Naive thymus-derived CD8-positive, alpha-beta T cell (primary cell): ENCODE results near the gene ZNF70. TPM values are rescaled to one million over a fixed set of nuclear protein-coding genes. Genes with fewer than 3 reads are reported as not detected.
"Not testable (repeated sequence)": the region's sequence is repeated elsewhere in the genome, so short reads cannot be mapped to it uniquely, and the experiment has no call there.

Experiments used
- ATAC-seq, 2 donors: fragments of 150-1000 bp; cut with Tn5 transposase in 1 of 2; sonication (Bioruptor Pico), chemical (Tn5 transposase) in 1 of 2; 1 replicate in 1 of 2; 2 replicates in 1 of 2; pipeline ENCODE4 v1.10.0; 2021; ENCODE audit warnings: mild to moderate bottlenecking in 2 of 2, moderate library complexity in 2 of 2
- POLR2A ChIA-PET: fragments of 350-600 bp; sonication (Branson Sonifier 250); formaldehyde crosslinking; loops from one replicate; lab custom pipeline; 2021; ENCODE audit warnings: antibody characterized with exemption; lab: Charles Lee
- DNase-seq, 10 donors: peaks; one replicate each; pipeline versions ENCODE4 v3.0.0 to v3.0.0-alpha.2; 2020 to 2022
- H3K27ac Mint-ChIP-seq, 10 donors: one replicate each; pipeline ENCODE4 v1.8.0; 2020 to 2022; ENCODE audit warnings: mild to moderate bottlenecking in 10 of 10, mixed read lengths in 10 of 10, moderate library complexity in 4 of 10, inconsistent platforms in 1 of 10
- H3K27me3 Mint-ChIP-seq, 5 donors: one replicate each; pipeline ENCODE4 v1.8.0; 2021 to 2022; ENCODE audit warnings: mixed read lengths in 5 of 5
- H3K36me3 Mint-ChIP-seq, 3 donors: one replicate each; pipeline ENCODE4 v1.8.0; 2020 to 2022; ENCODE audit warnings: mixed read lengths in 3 of 3, mild to moderate bottlenecking in 2 of 3, inconsistent platforms in 1 of 3
- H3K4me1 Mint-ChIP-seq, 4 donors: one replicate each; pipeline ENCODE4 v1.8.0; 2021 to 2022; ENCODE audit warnings: mixed read lengths in 4 of 4
- H3K4me3 Mint-ChIP-seq, 10 donors: one replicate each; pipeline ENCODE4 v1.8.0; 2020 to 2022; ENCODE audit warnings: mild to moderate bottlenecking in 10 of 10, mixed read lengths in 10 of 10, moderate library complexity in 6 of 10, inconsistent platforms in 1 of 10
- H3K9me3 Mint-ChIP-seq, 9 donors: one replicate each; pipeline ENCODE4 v1.8.0; 2020 to 2022; ENCODE audit warnings: mixed read lengths in 9 of 9, mild to moderate bottlenecking in 3 of 9, inconsistent platforms in 1 of 9, moderate library complexity in 1 of 9
- polyA plus RNA-seq, 3 donors: library from polyadenylated mRNA; unstranded; fragments of 300-500 nt; fragmentation: Illumina TruSeq; gene quantifications; one replicate each; pipeline ENCODE4 v1.2.3, GENCODE V29; 2021
- total RNA-seq, 8 experiments: library from RNA in 2 of 8; stranded (reverse) in 2 of 8; gene quantifications; one replicate each; pipeline ENCODE4 v1.2.3 and lab custom pipeline; 2021 to 2026

The ZNF70 gene
- total and polyA plus RNA-seq, 5 experiments from 2014 or later: 0.20 to 7.0 (median 0.57) TPM

- Mint-ChIP-seq H3K9me3 (peaks cover 0 to 15% (median 0%) of the 10 kb centered on the region in 9 donors), H3K4me3 (no peak overlapping the region), H3K36me3 (peaks cover 14 to 34% (median 23%) of the 10 kb centered on the region in 3 donors), H3K27me3 (no peaks in the 10 kb centered on the region), H3K4me1 (peaks cover 0 to 6% (median 1%) of the 10 kb centered on the region in 4 donors), H3K27ac (peak overlapping the region in 1 of 10 donors; percentile 15)
- POLR2A ChIA-PET: no interaction called here
- DNase-seq (no peak), ATAC-seq (no peak)
These were observed 8.2 kb downstream of the ZNF70 start for GRCh38 chr22:23742505-23743264.

- Mint-ChIP-seq H3K36me3 (no peaks in the 10 kb centered on the region), H3K9me3 (no peaks in the 10 kb centered on the region), H3K4me3 (no peak overlapping the region), H3K27me3 (no peaks in the 10 kb centered on the region), H3K27ac (no peak overlapping the region), H3K4me1 (no peaks in the 10 kb centered on the region)
- no peak for DNase-seq
- no peak for ATAC-seq
- POLR2A ChIA-PET: no interaction called here
These were observed 13.2 kb downstream of the ZNF70 start for GRCh38 chr22:23737696-23738095.

- H3K27me3 Mint-ChIP-seq, POLR2A ChIA-PET, ATAC-seq, H3K36me3 Mint-ChIP-seq, H3K4me3 Mint-ChIP-seq, DNase-seq, H3K4me1 Mint-ChIP-seq, H3K9me3 Mint-ChIP-seq: not testable (repeated sequence)
- H3K27ac Mint-ChIP-seq: peak overlapping the region in 1 of 10 donors; percentile 41
These were observed 22.8 kb downstream of the ZNF70 start for GRCh38 chr22:23728108-23728507.

GRCh38 chr22:23722724-23723123 lies 28.2 kb downstream of the ZNF70 start:
- H3K4me3 Mint-ChIP-seq: no peak overlapping the region
- H3K27ac Mint-ChIP-seq: no peak overlapping the region
- peaks cover 0 to 4% (median 1%) of the 10 kb centered on the region in 5 donors for H3K27me3 Mint-ChIP-seq
- DNase-seq (no peak), ATAC-seq (no peak)
- peaks cover 0 to 3% (median 1%) of the 10 kb centered on the region in 4 donors for H3K4me1 Mint-ChIP-seq
- no peaks in the 10 kb centered on the region for H3K36me3 Mint-ChIP-seq
- H3K9me3 Mint-ChIP-seq: no peaks in the 10 kb centered on the region
- POLR2A ChIA-PET: no interaction called here

- POLR2A ChIA-PET: no interaction called here
- DNase-seq (no peak), ATAC-seq (no peak)
- Mint-ChIP-seq H3K27ac (peak overlapping the region in 1 of 10 donors; percentile 27), H3K36me3 (no peaks in the 10 kb centered on the region), H3K4me1 (peaks cover 2 to 8% (median 5%) of the 10 kb centered on the region in 4 donors), H3K27me3 (peaks cover 0 to 4% (median 1%) of the 10 kb centered on the region in 5 donors), H3K4me3 (no peak overlapping the region), H3K9me3 (no peaks in the 10 kb centered on the region)
These were observed 28.8 kb downstream of the ZNF70 start for GRCh38 chr22:23722160-23722559.

- no peak for ATAC-seq
- POLR2A ChIA-PET: interaction anchor here (0.6 kb wide), 2 partner anchors 600 to 1347 kb away, joined by 5 to 6 read pairs; no protein-coding TSS in a partner anchor
- DNase-seq: no peak
- Mint-ChIP-seq H3K4me1 (peaks cover 3 to 14% (median 10%) of the 10 kb centered on the region in 4 donors), H3K9me3 (no peaks in the 10 kb centered on the region), H3K27me3 (peaks cover 0 to 4% (median 0%) of the 10 kb centered on the region in 5 donors), H3K4me3 (peak overlapping the region in 1 of 10 donors; percentile 45), H3K36me3 (no peaks in the 10 kb centered on the region), H3K27ac (no peak overlapping the region)
These were observed 30.1 kb downstream of the ZNF70 start for GRCh38 chr22:23720855-23721254.

GRCh38 chr22:23718371-23719165 lies 32.3 kb downstream of the ZNF70 start:
- peaks cover 0 to 9% (median 4%) of the 10 kb centered on the region in 3 donors for H3K36me3 Mint-ChIP-seq
- H3K4me1 Mint-ChIP-seq: peaks cover 12 to 30% (median 26%) of the 10 kb centered on the region in 4 donors
- ATAC-seq (no peak), DNase-seq (no peak)
- no peaks in the 10 kb centered on the region for H3K9me3 Mint-ChIP-seq
- H3K27me3 Mint-ChIP-seq: no peaks in the 10 kb centered on the region
- peak overlapping the region in 4 of 10 donors; percentile 19 to 79 (median 28) for H3K27ac Mint-ChIP-seq
- POLR2A ChIA-PET: interaction anchor here (3.3 kb wide), 1 partner anchor 22 kb away, joined by 34 read pairs; no protein-coding TSS in a partner anchor
- peak overlapping the region in 7 of 10 donors; percentile 6 to 56 (median 50) for H3K4me3 Mint-ChIP-seq

- Mint-ChIP-seq H3K27me3 (no peaks in the 10 kb centered on the region), H3K4me3 (peak overlapping the region; percentile 75 to 91 (median 80)), H3K4me1 (peaks cover 12 to 32% (median 26%) of the 10 kb centered on the region in 4 donors), H3K36me3 (peaks cover 0 to 21% (median 4%) of the 10 kb centered on the region in 3 donors), H3K27ac (peak overlapping the region; percentile 71 to 94 (median 92)), H3K9me3 (no peaks in the 10 kb centered on the region)
- ATAC-seq (peak; percentile 96), DNase-seq (peak; percentile 74 to 90 (median 81))
- POLR2A ChIA-PET: interaction anchor here (0.6 to 3.3 kb wide), 14 partner anchors 18 to 192 kb away, joined by 3 to 34 read pairs (median 6); partner anchors contain the start of genes CHCHD10, SLC2A11 and ZNF70
These were observed 33.8 kb downstream of the ZNF70 start for GRCh38 chr22:23716811-23717801.

- Mint-ChIP-seq H3K4me3 (peak overlapping the region; percentile 75 to 91 (median 80)), H3K36me3 (peaks cover 0 to 33% (median 8%) of the 10 kb centered on the region in 3 donors), H3K9me3 (no peaks in the 10 kb centered on the region), H3K4me1 (peaks cover 13 to 37% (median 30%) of the 10 kb centered on the region in 4 donors), H3K27me3 (no peaks in the 10 kb centered on the region), H3K27ac (peak overlapping the region; percentile 25 to 84 (median 82))
- ATAC-seq (no peak), DNase-seq (no peak)
- POLR2A ChIA-PET: interaction anchor here (0.6 to 3.3 kb wide), 8 partner anchors 17 to 845 kb away, joined by 3 to 34 read pairs (median 6); partner anchors contain the start of genes SLC2A11 and ZNF70
These were observed 35.0 kb downstream of the ZNF70 start for GRCh38 chr22:23715806-23716375.

GRCh38 chr22:23714596-23715578 lies 36.0 kb downstream of the ZNF70 start:
- H3K9me3 Mint-ChIP-seq: no peaks in the 10 kb centered on the region
- ATAC-seq (no peak), DNase-seq (no peak)
- peak overlapping the region; percentile 75 to 91 (median 80) for H3K4me3 Mint-ChIP-seq
- no peaks in the 10 kb centered on the region for H3K27me3 Mint-ChIP-seq
- peaks cover 16 to 46% (median 31%) of the 10 kb centered on the region in 4 donors for H3K4me1 Mint-ChIP-seq
- H3K36me3 Mint-ChIP-seq: peaks cover 0 to 43% (median 9%) of the 10 kb centered on the region in 3 donors
- POLR2A ChIA-PET: interaction anchor here (0.7 to 3.3 kb wide), 2 partner anchors 18 to 19 kb away, joined by 3 to 34 read pairs; no protein-coding TSS in a partner anchor
- H3K27ac Mint-ChIP-seq: peak overlapping the region; percentile 63 to 89 (median 82)
